Renal pelvis (tissue), 4 donors: ENCODE results near the gene OXSM. TPM values are rescaled to one million over a fixed set of nuclear protein-coding genes. Genes with fewer than 3 reads are reported as not detected.

Source experiments
- DNase-seq: peaks from one replicate; pipeline ENCODE4 v3.0.0-alpha.2; 2013
- polyA plus RNA-seq, 3 donors: library from polyadenylated mRNA; unstranded; fragments of 120-200 nt; gene quantifications; one replicate each; pipeline ENCODE4 v1.2.1, GENCODE V29; 2013; ENCODE audit not compliant: insufficient read length in 3 of 3

Gene OXSM
- polyA plus RNA-seq, 3 donors, result 20.2 to 25.5 (median 24.2) TPM

GRCh38 chr3:25785826-25786225 is 4.1 kb upstream of the OXSM start:
- DNase-seq, result no peak

- no peak for DNase-seq
Observed at GRCh38 chr3:25787689-25788088, 2.2 kb upstream of the OXSM start.

- DNase-seq, result no peak
Observed at GRCh38 chr3:25789209-25789595, 688 bp upstream of the OXSM start.

GRCh38 chr3:25801786-25802185 is 11.9 kb downstream of the OXSM start:
- no peak for DNase-seq

- DNase-seq, result no peak
Observed at GRCh38 chr3:25803833-25804232, 13.9 kb downstream of the OXSM start.

GRCh38 chr3:25804676-25805075 is 14.8 kb downstream of the OXSM start:
- no peak for DNase-seq

GRCh38 chr3:25812644-25813043 is 22.8 kb downstream of the OXSM start:
- no peak for DNase-seq

- no peak for DNase-seq
Observed at GRCh38 chr3:25817107-25817506, 27.2 kb downstream of the OXSM start.

GRCh38 chr3:25817638-25818037 is 27.7 kb downstream of the OXSM start:
- DNase-seq, result no peak

- DNase-seq, result no peak
Observed at GRCh38 chr3:25818335-25818734, 28.4 kb downstream of the OXSM start.

- peak; percentile 22 for DNase-seq
Observed at GRCh38 chr3:25820366-25820765, 30.5 kb downstream of the OXSM start.

GRCh38 chr3:25820816-25821486 is 31.1 kb downstream of the OXSM start:
- no peak for DNase-seq

- DNase-seq, result no peak
Observed at GRCh38 chr3:25821746-25822573, 32.1 kb downstream of the OXSM start.

- no peak for DNase-seq
Observed at GRCh38 chr3:25823314-25823713, 33.4 kb downstream of the OXSM start.

- no peak for DNase-seq
Observed at GRCh38 chr3:25826510-25826909, 36.6 kb downstream of the OXSM start.

- DNase-seq, result no peak
Observed at GRCh38 chr3:25830373-25831280, 40.7 kb downstream of the OXSM start.

GRCh38 chr3:25831578-25831977 is 41.7 kb downstream of the OXSM start:
- DNase-seq, result no peak

GRCh38 chr3:25834346-25834745 is 44.5 kb downstream of the OXSM start:
- DNase-seq, result no peak

- no peak for DNase-seq
Observed at GRCh38 chr3:25836579-25836978, 46.7 kb downstream of the OXSM start.

GRCh38 chr3:25837038-25837437 is 47.1 kb downstream of the OXSM start:
- DNase-seq, result no peak

GRCh38 chr3:25840099-25840498 is 50.2 kb downstream of the OXSM start:
- no peak for DNase-seq

- no peak for DNase-seq
Observed at GRCh38 chr3:25843332-25843731, 53.4 kb downstream of the OXSM start.
